HG03159 (cell line): ENCODE data around the gene MDC1.

Experiments
- ATAC-seq: cut with Tn5 transposase; IDR thresholded peaks from one replicate; pipeline ENCODE4 v1.9.1; 2021; ENCODE audit warnings: mild to moderate bottlenecking, moderate library complexity; ENCODE audit not compliant: unreplicated experiment

MDC1 gene

GRCh38 chr6:30705620-30706019 is 11.5 kb downstream of the MDC1 start:
- ATAC-seq, result no peak

GRCh38 chr6:30703821-30704220 is 13.3 kb downstream of the MDC1 start:
- no peak for ATAC-seq

GRCh38 chr6:30703011-30703410 is 14.1 kb downstream of the MDC1 start:
- no peak for ATAC-seq

- no peak for ATAC-seq
These were observed 16.7 kb downstream of the MDC1 start for GRCh38 chr6:30700340-30700739.

GRCh38 chr6:30696432-30696831 is 20.6 kb downstream of the MDC1 start:
- no peak for ATAC-seq

GRCh38 chr6:30691208-30691847 is 25.8 kb downstream of the MDC1 start:
- no peak for ATAC-seq

GRCh38 chr6:30690403-30691207 is 26.5 kb downstream of the MDC1 start, which contains the start of gene NRM:
Gene NRM, minus strand, starts transcription at chr6:30690984. Its CDS starts 10 bp downstream, at chr6:30690974.
- no peak for ATAC-seq

GRCh38 chr6:30689985-30690384 is 27.1 kb downstream of the MDC1 start:
- no peak for ATAC-seq

- ATAC-seq, result no peak
These were observed 27.8 kb downstream of the MDC1 start for GRCh38 chr6:30689022-30689865.

- no peak for ATAC-seq
These were observed 28.5 kb downstream of the MDC1 start for GRCh38 chr6:30688569-30688968.

GRCh38 chr6:30687659-30688431 is 29.2 kb downstream of the MDC1 start:
- no peak for ATAC-seq

- peak; percentile 34 for ATAC-seq
These were observed 30.0 kb downstream of the MDC1 start for GRCh38 chr6:30686908-30687658.

GRCh38 chr6:30686009-30686907 is 30.8 kb downstream of the MDC1 start, which contains the start of gene PPP1R18:
Gene PPP1R18, minus strand, starts transcription at chr6:30686645. Its CDS starts 627 bp downstream, at chr6:30686018.
- ATAC-seq, result peak; percentile 15

GRCh38 chr6:30685157-30686008 is 31.7 kb downstream of the MDC1 start:
- ATAC-seq, result no peak

- ATAC-seq, result no peak
These were observed 32.5 kb downstream of the MDC1 start for GRCh38 chr6:30684386-30685156.

- ATAC-seq, result no peak
These were observed 33.1 kb downstream of the MDC1 start for GRCh38 chr6:30683980-30684338.
